ENCODE measurements around the gene PHF20.
"Not testable (repeated sequence)": the region's sequence is repeated elsewhere in the genome, so short reads cannot be mapped to it uniquely, and the experiment has no call there.

PHF20 gene

GRCh38 chr20:35843894-35844293 lies 72.1 kb downstream of the PHF20 start:
- not testable (repeated sequence) for DNase-seq

- no peak for DNase-seq
Measured at GRCh38 chr20:35845561-35845960, 73.7 kb downstream of the PHF20 start.

- DNase-seq = no peak
Measured at GRCh38 chr20:35849706-35850105, 77.9 kb downstream of the PHF20 start.

DNA sequence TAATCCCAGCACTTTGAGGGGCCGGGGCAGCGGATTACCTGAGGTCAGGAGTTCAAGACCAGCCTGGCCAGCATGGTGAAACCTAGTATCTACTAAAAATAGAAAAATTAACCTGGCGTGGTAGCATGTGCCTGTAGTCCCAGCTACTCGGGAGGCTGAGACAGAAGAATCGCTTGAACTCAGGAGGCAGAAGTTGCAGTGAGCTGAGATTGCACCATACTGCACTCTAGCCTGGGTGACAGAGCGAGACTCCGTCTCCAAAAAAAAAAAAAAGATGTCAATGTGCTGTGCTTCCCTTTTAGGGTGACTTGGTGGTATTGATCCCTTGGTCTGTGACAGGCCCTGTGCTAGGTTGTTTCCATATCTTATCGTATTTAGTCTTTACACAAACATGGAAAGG lies 79.8 kb downstream of the PHF20 start:
- DNase-seq = not testable (repeated sequence)

DNA sequence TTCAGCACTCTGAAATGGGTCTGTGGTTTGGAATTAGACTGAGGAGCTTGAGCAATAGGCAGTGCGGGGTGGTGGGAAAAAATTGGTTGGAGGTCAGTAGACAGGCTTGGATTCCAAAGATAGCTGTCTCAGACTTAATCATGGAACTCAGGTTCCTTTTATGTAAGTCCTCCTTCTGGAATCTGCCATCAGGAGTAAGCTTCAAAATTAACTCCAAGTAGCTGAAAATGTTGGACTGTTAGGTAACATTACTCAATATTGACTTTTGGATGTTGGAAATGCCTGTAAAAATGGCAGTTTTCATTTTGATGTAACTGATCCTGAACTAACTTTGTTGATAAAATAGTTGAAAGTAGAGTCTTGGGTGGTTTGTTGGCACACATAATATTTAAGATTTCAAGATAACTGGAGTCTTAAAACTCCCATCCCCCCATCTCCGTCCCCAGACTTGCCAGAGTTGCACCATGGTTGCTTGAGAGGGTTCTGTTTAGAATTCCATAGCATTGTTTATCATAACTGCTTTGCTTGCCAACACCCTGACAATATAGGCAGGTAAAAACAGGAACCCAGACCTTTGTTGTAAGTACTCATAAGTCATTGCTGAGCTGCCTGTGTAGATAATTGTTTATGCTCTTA lies 83.0 kb downstream of the PHF20 start:
- DNase-seq = no peak

GRCh38 chr20:35855641-35856040 lies 83.8 kb downstream of the PHF20 start:
- not testable (repeated sequence) for DNase-seq

GRCh38 chr20:35856866-35857265 lies 85.1 kb downstream of the PHF20 start:
- DNase-seq = no peak

- DNase-seq = no peak
Measured at GRCh38 chr20:35866418-35867202, 94.8 kb downstream of the PHF20 start.

GRCh38 chr20:35870541-35871258 lies 98.9 kb downstream of the PHF20 start:
- DNase-seq = no peak

DNA sequence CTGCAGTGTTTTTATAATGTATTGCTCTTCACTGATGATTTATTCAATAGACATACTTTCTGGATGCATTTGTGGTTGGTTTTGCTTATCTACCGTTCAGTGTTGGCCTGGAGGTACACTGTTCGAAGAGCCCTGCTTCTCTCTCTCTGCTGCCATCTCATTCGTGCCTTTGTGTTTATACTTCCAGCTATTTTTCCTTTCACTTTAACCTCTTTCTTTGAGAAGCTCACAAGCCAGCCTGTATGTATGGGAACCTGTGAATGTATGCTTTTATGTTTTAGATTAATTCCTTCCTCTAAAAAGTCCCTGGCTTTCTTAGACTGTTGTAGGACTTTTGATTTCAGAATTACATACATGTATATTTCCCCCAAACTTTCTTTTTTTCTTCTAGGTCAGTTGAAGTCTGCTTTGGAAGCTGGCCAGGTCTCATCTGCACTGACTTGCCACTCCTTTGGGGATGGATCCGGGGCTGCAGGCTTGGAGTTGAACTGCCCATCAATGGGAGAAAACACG lies 99.5 kb downstream of the PHF20 start:
- no peak for DNase-seq

GRCh38 chr20:35876033-35876320 lies 104.2 kb downstream of the PHF20 start:
- DNase-seq = no peak

GRCh38 chr20:35877611-35878010 lies 105.8 kb downstream of the PHF20 start:
- DNase-seq = no peak

DNA sequence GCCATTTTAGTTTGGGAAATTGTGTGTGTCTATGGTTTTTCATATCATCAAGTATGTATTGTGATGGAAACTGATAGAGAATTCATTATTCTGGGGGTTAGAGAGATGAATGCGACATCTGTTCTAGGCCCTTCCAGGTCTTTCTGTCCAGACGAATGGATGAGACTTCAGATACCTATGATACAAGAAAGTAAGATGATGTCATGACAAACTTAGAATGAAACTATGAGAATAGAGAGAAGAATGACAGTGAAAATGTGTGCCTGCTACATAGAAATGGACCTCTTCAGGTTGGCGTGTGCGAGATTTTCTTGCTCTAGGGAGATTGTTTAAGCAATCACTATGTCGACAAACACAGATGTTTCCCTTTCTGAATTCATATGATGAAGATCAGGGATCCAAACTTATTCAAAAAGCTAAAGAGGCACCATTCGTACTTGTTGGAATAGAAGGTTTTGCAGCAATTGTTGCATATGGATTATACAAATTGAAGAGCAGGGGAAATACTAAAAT lies 106.4 kb downstream of the PHF20 start:
- no peak for DNase-seq

- DNase-seq = no peak
Measured at GRCh38 chr20:35881676-35882075, 109.9 kb downstream of the PHF20 start.

DNA sequence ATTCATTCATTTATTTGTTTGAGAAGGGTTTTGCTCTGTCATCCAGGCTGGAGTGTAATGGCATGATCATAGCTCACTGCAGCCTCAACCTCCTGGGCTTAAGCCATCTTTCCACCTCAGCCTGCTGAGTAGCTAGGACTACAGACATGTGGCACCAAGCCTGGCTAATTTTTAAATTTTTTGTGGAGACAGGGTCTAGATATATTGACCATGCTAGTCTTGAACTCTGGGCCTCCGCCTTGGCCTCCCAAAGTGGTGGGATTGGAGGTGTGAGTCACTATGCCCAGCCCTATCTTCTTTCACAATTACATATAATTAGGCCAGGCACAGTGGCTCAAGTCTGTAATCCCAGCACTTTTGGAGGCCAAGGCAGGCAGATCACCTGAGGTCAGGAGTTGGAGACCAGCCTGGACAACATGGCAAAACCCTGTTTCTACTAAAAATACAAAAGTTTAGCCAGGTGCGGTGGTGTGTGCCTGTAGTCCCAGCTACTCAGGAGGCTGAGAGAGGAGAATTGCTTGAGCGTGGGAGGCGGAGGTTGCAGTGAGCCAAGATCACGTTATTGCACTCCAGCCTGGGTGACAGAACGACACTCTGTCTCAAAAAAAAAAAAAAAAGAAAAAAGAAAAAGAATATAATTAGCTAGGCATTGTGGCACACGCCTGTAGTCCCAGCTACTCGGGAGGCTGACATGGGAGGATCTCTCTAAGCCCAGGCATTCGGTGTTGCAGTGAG lies 110.8 kb downstream of the PHF20 start:
- not testable (repeated sequence) for DNase-seq

GRCh38 chr20:35883336-35883777 lies 111.5 kb downstream of the PHF20 start:
- no peak for DNase-seq

DNA sequence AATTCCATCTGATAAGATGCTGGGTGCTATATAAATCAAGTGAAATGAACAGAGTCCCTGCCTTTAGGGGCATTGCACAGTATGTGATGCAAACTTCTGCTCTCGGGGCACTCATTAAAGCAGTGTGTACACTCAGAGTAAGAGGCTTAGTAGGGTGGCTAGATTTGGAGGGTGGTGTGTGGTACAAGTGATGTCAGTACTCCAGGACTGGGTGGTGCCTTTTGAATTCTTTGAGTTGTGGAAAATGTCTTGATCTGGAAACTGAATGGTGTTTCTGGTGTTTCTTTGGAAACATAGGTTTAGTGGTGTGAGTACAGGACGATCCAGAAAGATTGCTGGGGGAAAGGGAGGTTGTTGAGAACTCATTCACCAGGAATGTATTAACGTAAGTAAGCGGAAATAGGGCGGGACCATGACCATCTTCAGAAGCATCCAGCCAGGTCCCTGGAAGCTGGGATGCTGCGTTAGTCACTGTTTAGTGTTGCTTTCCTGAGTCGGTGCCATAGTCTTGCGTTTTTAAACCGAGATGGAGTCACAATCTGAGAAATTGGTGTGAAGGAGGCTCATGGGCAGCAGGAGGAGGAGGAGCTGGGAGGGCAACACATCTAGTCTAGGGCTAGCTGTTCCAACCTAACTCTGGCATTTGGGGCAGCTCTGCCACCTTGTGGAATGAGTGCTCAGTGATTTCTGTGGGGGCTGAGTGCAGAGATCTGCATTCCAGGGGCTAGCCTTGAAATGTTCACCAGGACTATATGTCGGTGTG lies 112.1 kb downstream of the PHF20 start:
- no peak for DNase-seq

GRCh38 chr20:35884541-35884865 lies 112.7 kb downstream of the PHF20 start:
- DNase-seq = no peak

GRCh38 chr20:35885212-35885611 lies 113.4 kb downstream of the PHF20 start:
- DNase-seq = no peak

DNA sequence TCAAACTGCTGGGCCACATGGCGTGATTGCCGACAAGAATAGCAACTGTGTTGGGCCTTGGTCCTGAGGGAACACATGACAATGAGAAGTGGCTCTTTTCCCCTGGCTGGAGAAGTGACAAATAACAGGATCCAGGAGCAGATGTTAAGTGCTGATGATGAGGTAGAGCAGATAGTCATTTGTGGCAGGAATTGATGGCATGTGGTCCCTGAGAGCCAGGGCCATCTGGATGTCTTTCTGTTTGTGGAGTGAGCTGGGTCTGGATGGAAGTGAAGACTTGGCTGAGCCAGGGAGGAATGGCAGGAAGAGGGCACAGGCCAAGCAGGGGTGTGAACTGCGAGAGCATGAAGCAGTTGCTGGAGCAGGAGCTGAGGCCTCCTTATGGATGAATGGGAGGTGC lies 114.7 kb downstream of the PHF20 start:
- DNase-seq = no peak

DNA sequence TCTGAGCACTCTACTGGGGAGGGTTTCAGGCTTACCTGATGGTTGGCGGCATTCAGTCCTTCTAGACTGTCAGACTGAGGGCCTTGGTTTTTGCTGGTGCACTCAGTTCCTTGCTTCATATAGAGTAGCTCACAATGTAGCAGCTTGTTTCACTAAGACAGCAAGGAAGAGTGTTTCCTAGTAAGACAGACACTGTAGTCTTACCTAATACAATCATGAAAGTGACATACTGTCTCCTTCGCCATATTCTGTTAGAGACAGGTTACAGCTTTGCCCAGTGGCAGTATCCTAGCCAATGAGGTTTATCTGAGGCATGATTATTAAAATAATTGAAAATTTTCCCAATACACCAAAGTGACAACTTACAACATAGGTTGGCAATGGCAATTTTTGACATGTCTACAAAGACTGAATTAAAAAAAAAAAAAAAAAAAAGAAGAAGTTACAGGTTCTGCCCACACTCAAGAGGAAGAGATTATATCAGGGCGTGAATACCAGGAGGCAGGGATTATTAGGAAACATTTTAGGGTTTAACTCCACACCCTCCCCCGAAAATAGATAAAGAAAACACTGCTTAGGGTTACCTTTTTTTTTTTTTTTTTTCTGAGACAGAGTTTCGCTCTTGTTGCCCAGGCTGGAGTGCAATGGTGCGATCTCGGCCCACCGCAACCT lies 115.7 kb downstream of the PHF20 start:
- DNase-seq = no peak

- no peak for DNase-seq
Measured at GRCh38 chr20:35888657-35889056, 116.8 kb downstream of the PHF20 start.

Measured in DMS79 treated with DMSO at 0.1 percent for 48 hours (cell line).